NCI-H510A treated with DMSO at 0.1 percent for 48 hours (cell line): ENCODE results near the gene ZCCHC14.
"Not testable (repeated sequence)": the region's sequence is repeated elsewhere in the genome, so short reads cannot be mapped to it uniquely, and the experiment has no call there.

Experiments
- DNase-seq: peaks from one replicate; lab custom pipeline; 2025; lab: John Stamatoyannopoulos, UW

Gene ZCCHC14

GRCh38 chr16:87497023-87497766 is 4.4 kb upstream of the ZCCHC14 start:
- DNase-seq = not testable (repeated sequence)

DNA sequence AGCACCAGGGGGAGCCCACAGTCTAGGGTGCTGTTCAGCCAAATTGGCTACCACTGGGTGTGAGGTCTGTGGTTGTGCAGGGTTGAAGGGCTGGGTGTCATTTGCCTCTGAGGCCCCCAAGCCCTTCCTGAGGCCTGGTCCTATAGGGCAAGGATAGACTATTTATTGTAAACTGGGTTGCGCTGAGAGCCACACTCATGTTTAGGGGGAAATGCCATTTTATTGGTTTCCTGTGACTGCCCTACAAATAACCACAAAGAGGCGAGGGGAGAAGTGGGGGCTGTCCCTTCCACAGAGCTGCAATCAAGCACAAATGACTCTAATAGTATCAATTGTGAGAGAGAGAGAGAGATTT is 3.6 kb upstream of the ZCCHC14 start:
- no peak for DNase-seq

GRCh38 chr16:87495578-87496446 is 3.0 kb upstream of the ZCCHC14 start:
- DNase-seq = no peak

DNA sequence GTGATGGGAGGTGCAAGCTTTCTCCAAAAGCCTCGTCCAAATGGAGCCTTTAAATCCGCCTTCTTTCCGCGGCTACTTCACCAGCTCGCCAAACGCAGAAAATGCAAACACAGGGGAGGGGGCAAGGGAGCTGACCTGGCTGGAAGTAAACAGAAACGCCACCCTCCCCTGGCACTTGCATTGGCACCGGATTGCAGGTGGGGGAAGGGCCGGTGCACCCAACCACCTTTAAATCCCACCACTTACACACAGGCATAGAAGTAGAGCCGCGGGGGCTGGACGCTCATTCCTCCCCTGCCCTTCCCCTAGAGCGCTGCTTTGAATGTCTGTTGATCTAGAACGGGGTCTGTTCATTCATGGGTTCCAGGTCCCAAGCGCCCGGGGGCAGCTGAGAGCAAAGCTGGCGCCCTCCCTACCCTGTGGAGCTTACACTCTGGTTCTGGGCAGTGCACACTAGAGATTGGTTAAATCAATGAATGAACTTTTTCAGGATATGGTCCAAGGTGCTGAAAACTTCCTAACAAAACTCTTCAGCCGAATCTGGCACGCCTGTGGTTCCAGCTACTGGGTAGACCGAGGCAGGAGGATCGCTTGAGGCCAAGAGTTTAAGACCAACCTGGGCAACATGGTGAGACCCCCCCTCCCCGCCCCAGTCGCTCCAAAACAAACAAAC is 920 bp upstream of the ZCCHC14 start:
- DNase-seq = no peak

GRCh38 chr16:87492291-87492630 is 563 bp downstream of the ZCCHC14 start:
- DNase-seq = no peak

- no peak for DNase-seq
Measured at GRCh38 chr16:87491522-87492290, 1.1 kb downstream of the ZCCHC14 start.

DNA sequence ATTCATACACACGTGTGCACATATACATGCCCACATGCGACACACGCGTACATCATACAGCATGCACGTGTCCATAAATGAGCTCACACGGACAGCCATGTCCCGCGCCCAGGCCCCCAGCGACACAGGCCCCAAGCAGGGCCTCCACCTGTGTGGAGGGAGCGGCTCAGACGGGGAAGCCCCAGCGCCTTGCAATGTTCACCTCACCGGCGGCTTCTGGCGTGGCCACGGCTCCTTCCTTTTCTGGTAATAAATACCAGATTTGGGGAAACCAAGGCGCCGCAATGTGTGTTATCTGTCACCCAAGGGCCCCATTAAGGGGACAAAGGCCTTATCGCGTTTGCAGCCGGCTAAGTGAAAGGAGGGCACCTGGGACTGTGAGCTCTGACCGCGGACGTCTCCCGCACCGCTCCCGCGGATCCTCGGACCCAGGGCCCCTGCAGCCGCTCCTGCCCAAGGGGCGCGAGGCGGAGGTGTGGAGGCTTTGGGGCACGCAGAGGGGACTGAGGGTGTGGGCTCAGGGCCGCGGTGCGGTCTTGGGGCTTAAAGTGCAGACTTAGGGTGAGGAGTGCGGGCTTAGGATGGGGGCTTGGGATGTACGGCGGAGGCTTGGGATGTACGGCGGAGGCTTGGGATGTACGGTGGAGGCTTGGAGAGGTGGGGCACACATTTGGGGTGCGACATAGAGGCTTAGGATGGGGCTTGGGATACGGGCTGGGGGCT is 1.9 kb downstream of the ZCCHC14 start:
- DNase-seq = not testable (repeated sequence)

DNA sequence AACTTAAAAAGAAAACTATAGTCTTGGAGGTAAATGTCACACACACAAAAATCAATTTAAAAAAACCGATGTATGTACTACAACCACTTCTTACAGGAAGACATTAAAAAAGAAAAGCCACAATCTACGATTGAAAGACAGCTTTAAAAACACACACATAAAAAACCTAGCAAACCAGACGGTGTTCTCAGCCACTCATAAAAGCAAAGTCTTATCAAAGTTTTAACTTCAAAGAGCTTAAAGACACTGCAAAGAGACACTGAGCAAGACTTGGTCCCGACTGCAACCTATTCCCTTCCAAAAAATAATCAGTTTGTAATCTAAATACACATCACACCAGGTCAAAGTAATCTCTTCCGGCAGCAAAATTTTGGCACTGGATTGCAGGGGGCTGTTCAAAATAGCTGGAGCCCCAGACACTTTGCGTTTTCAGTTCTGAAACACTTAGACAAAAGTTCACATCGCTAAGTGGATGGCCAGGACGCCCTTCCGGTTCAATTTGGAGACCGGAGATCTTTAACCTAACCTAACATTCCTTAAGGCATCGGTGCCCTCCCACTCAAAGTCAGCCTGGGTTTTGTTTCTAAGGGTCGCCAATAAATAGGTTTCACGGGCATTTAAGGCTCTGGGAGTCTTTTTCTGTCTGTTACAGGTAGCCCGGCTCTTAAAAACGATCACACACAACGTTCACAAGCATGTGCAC is 2.6 kb downstream of the ZCCHC14 start:
- DNase-seq = no peak

GRCh38 chr16:87489434-87490045 is 3.3 kb downstream of the ZCCHC14 start:
- no peak for DNase-seq

- not testable (repeated sequence) for DNase-seq
Measured at GRCh38 chr16:87488960-87489359, 3.9 kb downstream of the ZCCHC14 start.

GRCh38 chr16:87487361-87487924 is 5.4 kb downstream of the ZCCHC14 start:
- peak; percentile 75 for DNase-seq

GRCh38 chr16:87486713-87487247 is 6.0 kb downstream of the ZCCHC14 start:
- DNase-seq = no peak

DNA sequence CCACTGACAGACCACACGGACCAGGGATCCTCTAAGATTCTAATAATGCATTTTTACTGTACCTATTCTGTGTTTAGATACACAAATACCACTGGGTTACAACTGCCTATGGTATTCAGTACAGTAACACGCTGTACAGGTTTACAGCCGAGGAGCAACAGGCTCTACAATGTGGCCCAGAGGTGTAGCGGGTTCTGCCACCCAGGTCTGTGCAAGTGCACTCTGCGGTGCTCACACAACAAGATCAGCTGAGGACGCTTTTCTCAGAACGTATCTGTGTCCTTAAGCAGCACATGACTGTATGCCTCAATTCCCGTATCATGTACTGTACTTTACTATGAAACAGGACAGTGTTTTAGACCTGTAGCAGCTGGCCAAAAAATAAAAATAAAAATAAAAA is 6.5 kb downstream of the ZCCHC14 start:
- DNase-seq = no peak

- not testable (repeated sequence) for DNase-seq
Measured at GRCh38 chr16:87485792-87486191, 7.0 kb downstream of the ZCCHC14 start.

DNA sequence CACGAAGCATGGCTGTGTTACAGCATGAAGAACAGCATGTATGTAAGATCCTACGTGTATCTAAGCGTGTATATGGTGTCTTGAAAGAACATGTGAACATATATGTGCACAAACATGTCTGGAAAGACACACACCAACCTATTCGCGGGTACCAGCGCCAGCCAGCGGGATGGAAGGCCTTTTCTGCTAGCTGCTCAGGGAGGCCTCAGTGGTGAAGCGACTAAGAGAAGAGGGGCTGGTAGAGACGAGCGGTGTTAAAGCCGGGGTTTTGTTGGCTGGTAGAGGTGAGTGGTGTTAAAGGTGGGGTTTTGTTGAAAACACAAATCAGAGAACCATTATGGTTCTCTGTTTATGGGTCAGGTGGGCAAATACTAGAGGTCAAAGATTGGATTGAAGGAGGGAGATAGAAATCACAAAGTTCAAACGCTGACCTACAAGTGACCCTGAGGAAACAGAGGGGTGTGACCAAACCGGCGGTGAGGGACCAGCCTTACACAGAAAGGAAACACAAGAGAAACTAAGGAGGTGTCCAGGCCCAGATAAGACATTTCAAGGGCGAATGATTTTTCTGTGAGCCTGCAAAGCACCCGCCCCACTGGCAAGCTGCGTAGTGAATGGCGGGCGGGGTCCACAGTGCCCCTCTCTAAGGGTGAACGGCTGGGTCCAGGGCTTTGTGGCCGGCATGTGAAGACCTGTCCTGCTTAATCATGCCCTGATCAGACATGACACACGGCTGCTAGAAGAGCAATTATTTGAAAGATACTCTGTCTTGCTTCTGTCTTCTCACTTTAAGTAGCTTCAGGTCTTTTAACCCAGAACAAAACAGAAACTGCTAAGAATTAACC is 8.1 kb downstream of the ZCCHC14 start:
- no peak for DNase-seq

GRCh38 chr16:87483481-87483880 is 9.3 kb downstream of the ZCCHC14 start:
- DNase-seq = no peak

- not testable (repeated sequence) for DNase-seq
Measured at GRCh38 chr16:87482670-87483069, 10.2 kb downstream of the ZCCHC14 start.

DNA sequence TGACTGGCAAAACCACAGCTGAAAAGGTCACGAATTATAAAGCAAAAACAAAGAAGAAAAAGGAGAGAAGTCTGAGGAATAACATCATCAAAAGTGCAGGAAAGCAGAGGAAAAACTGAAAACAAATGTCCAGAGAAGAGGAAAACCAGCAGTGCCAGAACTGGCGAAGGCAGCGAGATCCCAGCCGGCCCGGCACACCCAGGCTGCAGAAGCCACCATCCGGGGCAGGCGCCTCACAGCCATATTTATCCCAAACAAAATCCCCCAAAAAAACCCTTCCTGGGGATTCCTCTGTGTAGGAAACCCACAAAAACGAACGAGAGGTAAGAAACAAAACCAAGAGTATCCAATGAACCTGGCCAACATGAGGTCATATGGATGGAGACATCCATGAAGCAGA is 10.6 kb downstream of the ZCCHC14 start:
- no peak for DNase-seq

DNA sequence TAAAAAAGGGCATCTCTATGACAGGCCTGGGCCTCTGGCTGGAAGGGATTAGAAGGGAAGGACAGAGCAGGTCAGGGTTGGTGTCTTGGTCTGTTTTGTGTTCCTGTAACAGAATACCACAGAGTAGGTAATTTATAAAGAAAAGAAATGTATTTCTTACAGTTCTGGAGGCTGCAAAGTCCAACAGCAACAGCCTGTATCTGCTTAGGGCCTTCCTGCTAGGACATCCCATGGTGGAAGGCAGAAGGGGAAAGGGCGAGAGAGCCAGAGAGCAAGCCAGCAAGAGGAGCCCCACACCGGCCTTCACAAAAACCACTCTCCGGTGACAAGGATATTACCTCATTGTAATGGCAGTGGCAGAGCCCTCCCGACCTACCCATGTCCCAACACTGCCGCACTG is 11.1 kb downstream of the ZCCHC14 start:
- not testable (repeated sequence) for DNase-seq
